Mucosa of rectum (tissue), 2 donors: ENCODE measurements around the gene INVS.
"Not testable (repeated sequence)": the region's sequence is repeated elsewhere in the genome, so short reads cannot be mapped to it uniquely, and the experiment has no call there.

ENCODE experiments used
- H3K27ac ChIP-seq, 2 donors: one replicate each; pipeline ENCODE4 v1.7.0; 2013; ENCODE audit warnings: inconsistent platforms in 2 of 2, low read depth in 2 of 2, low read length in 2 of 2
- H3K27me3 ChIP-seq, 2 donors: one replicate each; pipeline ENCODE4 v1.7.0; 2013; ENCODE audit warnings: low read length in 2 of 2; ENCODE audit not compliant: control insufficient read depth in 2 of 2, insufficient read depth in 2 of 2
- H3K36me3 ChIP-seq, 2 donors: one replicate each; pipeline ENCODE4 v1.7.0; 2013; ENCODE audit warnings: low read length in 2 of 2; ENCODE audit not compliant: control insufficient read depth in 2 of 2, insufficient read depth in 2 of 2
- H3K4me1 ChIP-seq, 2 donors: one replicate each; pipeline ENCODE4 v1.7.0; 2013; ENCODE audit warnings: low read length in 2 of 2, mild to moderate bottlenecking in 1 of 2; ENCODE audit not compliant: control insufficient read depth in 2 of 2, insufficient read depth in 2 of 2
- H3K4me3 ChIP-seq, 2 donors: one replicate each; pipeline ENCODE4 v1.7.0; 2013; ENCODE audit warnings: low read length in 2 of 2
- H3K9ac ChIP-seq, 2 donors: one replicate each; pipeline ENCODE4 v1.7.0; 2013; ENCODE audit warnings: low read length in 2 of 2, low read depth in 1 of 2, mild to moderate bottlenecking in 1 of 2
- H3K9me3 ChIP-seq, 2 donors: one replicate each; pipeline ENCODE4 v1.7.0; 2013; ENCODE audit warnings: low read length in 2 of 2; ENCODE audit not compliant: control insufficient read depth in 2 of 2
- donor health status: healthy.
- donor health status: Normal muscosa, but diverticular disease.

The INVS gene

DNA sequence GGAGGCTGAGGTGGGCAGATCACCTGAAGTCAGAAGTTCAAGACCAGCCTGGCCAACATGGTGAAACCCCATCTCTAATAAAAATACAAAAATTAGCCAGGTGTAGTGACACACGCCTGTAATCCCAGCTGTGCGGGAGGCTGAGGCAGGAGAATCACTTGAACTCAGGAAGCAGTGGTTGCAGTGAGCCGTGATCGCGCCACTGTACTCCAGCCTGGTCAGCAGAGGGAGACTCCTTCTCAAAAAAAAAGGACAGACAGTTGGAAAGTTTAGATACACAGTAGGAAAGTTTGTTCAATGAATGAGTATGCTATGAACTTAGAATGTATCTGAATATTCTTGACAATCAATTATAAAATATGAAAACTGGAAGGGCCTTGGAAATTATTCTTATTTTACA, 37.8 kb downstream of the INVS start:
- H3K27me3 ChIP-seq, H3K27ac ChIP-seq, H3K9me3 ChIP-seq, H3K4me3 ChIP-seq, H3K4me1 ChIP-seq, H3K36me3 ChIP-seq, H3K9ac ChIP-seq: not testable (repeated sequence)

DNA sequence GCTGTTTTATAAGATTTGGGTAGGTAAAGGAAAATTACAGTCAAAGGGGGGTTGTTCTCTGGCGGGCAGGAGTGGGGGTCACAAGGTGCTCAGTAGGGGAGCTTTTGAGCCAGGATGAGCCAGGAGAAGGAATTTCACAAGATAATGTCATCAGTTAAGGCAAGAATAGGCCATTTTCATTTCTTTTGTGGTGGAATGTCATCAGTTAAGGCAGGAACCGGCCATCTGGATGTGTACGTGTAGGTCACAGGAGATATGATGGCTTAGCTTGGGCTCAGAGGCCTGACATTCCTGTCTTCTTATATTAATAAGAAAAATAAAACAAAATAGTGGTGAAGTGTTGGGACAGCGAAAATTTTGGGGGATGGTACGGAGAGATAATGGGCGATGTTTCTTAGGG, 41.3 kb downstream of the INVS start:
- H3K27ac ChIP-seq, H3K4me1 ChIP-seq, H3K9ac ChIP-seq: not testable (repeated sequence)

DNA sequence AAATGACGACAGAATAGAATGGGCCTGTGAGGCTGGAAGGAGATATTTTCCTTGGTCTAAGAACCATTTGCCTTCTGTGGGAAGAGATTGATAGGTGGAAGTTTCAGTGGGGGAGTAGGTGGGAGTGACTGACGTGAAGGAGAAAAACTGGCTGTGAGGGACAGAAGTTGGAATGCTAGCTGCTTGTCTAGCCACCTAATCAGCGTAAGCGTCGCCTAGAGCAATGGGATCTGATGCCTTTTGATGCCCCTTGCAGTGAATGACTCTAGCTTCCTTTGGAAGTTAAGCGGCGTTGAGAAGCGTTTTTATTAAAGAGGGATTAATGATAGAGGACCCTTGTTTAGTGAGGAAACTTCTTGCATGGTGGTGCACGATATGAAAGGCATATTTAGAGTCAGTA, 42.8 kb downstream of the INVS start:
- not testable (repeated sequence) for H3K27ac ChIP-seq, H3K36me3 ChIP-seq, H3K4me1 ChIP-seq, H3K4me3 ChIP-seq, H3K27me3 ChIP-seq, H3K9me3 ChIP-seq, H3K9ac ChIP-seq

More for the DNA sequence above, 41.3 kb downstream of the INVS start:
- H3K9me3 ChIP-seq, H3K4me3 ChIP-seq, H3K36me3 ChIP-seq, H3K27me3 ChIP-seq: not testable (repeated sequence)

DNA sequence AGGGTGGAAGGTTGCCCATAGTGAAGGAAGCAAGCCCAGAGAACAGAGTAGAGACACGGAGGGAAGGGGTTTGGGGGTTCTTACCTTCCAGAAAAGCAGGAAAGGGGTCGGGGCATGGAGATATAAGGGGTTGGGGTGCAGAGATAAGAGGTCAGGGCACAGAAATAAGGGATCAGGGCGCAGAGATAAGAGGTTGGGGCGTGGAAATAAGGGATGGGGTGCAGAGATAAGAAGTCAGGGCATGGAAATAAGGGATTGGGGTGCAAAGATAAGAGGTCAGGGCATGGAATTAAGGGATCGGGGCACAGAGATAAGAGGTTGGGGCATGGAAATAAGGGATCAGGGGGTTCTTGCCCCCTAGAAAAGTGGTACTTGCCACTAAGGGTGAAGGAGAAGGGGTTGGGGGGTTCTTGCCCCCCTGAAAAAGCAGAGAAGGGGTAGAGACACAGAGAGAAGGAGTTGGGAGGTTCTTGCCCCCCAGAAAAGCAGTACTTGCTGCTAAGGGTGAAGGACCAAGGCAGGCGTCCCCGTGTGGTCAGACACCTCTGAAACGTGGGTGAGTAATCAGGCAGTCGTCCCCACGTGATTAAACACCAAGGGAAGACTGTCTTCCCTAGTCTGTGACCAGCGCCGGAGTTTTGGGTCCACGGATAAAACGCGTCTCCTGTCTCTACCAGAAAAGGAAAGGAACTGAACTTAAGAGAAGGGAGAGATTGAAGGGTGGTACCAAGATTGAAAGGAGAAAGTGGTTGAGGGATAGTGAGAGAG, 46.3 kb downstream of the INVS start:
- not testable (repeated sequence) for H3K9ac ChIP-seq, H3K4me1 ChIP-seq, H3K27ac ChIP-seq, H3K27me3 ChIP-seq, H3K9me3 ChIP-seq, H3K36me3 ChIP-seq, H3K4me3 ChIP-seq

DNA sequence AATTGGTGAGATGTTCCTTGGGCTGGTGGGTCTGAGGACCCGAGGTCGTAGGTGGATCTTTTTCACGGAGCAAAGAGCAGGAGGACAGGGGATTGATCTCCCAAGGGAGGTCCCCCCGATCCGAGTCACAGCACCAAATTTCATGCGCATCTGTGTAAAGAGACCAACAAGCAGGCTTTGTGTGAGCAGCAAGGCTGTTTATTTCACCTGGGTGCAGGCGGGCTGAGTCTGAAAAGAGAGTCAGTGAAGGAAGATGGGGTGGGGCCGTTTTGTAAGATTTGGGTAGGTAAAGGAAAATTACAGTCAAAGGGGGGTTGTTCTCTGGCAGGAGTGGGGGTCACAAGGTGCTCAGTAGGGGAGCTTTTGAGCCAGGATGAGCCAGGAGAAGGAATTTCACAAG, 46.9 kb downstream of the INVS start:
- not testable (repeated sequence) for H3K27ac ChIP-seq, H3K9ac ChIP-seq, H3K4me3 ChIP-seq, H3K9me3 ChIP-seq, H3K36me3 ChIP-seq, H3K4me1 ChIP-seq, H3K27me3 ChIP-seq

DNA sequence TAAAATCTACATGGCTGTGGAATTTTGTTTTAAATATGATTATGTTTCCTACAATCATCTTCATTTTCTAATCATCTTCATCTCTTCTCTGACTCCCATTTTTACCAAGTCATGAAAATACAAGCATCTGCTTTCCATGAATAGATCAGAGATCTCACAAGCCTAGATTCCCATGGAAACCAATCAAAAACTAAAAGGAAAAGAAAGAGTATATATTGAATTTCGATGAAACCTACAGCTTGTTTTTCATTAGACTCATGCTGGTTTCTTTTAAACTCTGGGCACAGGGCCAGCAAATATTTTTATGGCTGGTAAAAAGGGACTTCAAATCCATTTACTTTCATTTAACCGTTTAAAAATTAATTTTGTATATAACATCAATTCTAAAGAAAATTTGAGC, 51.2 kb downstream of the INVS start:
- Histone ChIP-seq H3K9ac (no peak overlapping the region), H3K36me3 (no peaks in the 10 kb centered on the region), H3K4me3 (no peak overlapping the region), H3K4me1 (no peaks in the 10 kb centered on the region), H3K27me3 (no peaks in the 10 kb centered on the region), H3K27ac (no peak overlapping the region), H3K9me3 (no peaks in the 10 kb centered on the region)

DNA sequence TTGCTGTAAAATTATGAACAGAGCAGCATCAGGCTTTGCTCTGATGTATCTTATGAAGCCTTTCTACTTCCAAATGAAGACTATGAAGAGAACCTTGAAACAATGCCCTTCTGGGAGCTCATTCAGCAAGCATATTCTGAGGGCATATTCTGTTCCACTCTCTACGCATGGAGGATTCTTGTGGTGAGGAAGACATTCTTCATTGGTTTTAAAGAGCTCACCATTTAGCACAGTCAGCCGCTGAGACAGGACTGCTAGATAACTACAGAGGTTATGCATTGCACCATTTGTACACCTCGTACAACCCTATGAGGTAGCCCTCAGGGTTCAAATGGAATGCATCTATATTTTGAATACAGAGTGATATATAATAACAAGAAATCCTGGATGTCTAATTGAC, 61.0 kb downstream of the INVS start:
- H3K4me1 ChIP-seq: no peaks in the 10 kb centered on the region
- no peaks in the 10 kb centered on the region for H3K27me3 ChIP-seq
- H3K36me3 ChIP-seq: no peaks in the 10 kb centered on the region
- H3K9me3 ChIP-seq: no peaks in the 10 kb centered on the region
- no peak overlapping the region for H3K4me3 ChIP-seq
- no peak overlapping the region for H3K27ac ChIP-seq
- H3K9ac ChIP-seq: no peak overlapping the region

DNA sequence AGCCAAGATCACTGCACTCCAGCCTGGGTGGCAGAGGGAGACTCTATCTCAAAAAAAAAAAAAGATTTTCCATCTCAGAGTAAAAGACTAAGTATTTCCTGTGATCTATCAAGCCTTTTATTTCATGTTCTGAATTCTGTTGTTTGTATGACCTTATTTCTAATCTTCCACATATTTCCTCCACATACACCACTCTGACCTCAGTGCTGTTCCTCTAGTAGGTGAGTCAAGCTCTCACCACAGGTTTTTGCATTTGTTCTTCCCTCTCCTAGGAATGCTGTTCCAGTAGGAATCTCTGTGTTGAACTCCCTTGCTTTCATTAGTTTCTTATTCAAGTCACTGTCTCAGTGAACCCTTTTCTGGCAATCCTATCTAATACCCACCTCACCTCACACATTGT, 68.1 kb downstream of the INVS start:
- no peak overlapping the region for H3K9ac ChIP-seq
- H3K4me3 ChIP-seq: no peak overlapping the region
- H3K4me1 ChIP-seq: no peaks in the 10 kb centered on the region
- H3K9me3 ChIP-seq: no peaks in the 10 kb centered on the region
- H3K27me3 ChIP-seq: no peaks in the 10 kb centered on the region
- no peaks in the 10 kb centered on the region for H3K36me3 ChIP-seq
- H3K27ac ChIP-seq: no peak overlapping the region

DNA sequence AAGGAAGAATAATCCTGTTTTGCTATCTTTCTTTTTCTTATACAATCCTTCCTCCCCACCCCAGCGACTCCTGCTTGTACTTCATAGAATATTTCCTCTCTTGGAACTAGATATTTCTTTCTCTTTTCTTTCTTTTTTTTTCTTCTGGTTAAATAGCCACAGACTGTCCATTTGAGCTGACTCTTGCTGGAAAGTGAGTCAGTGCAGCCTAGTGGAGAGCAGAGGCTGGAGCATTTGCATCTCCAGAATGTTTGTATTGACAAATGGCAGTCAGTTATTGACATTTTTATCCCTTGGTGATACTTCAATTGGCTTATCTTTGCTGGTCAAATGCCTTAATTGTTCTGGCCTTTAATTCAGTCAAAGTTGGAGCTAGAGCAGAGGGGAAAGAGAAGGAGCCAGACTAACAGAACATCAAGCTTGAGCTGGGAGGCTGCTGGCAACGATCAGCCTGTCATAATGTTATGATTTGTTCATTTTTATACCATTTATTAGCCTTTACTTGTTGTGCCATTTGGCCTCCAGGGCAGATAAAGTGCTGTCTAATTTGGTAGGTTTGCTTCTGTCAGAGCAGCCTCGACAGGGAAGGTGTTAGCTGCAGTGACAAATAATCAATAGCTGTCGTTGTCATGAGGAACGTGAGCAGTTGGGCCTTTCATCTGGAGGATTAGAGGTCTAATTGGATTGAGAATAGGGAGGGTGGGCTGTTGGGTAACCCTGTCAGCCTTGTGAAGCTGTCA, 69.0 kb downstream of the INVS start:
- no peaks in the 10 kb centered on the region for H3K9me3 ChIP-seq
- H3K36me3 ChIP-seq: no peaks in the 10 kb centered on the region
- no peak overlapping the region for H3K9ac ChIP-seq
- no peaks in the 10 kb centered on the region for H3K27me3 ChIP-seq
- H3K4me1 ChIP-seq: no peaks in the 10 kb centered on the region
- H3K4me3 ChIP-seq: no peak overlapping the region
- no peak overlapping the region for H3K27ac ChIP-seq

DNA sequence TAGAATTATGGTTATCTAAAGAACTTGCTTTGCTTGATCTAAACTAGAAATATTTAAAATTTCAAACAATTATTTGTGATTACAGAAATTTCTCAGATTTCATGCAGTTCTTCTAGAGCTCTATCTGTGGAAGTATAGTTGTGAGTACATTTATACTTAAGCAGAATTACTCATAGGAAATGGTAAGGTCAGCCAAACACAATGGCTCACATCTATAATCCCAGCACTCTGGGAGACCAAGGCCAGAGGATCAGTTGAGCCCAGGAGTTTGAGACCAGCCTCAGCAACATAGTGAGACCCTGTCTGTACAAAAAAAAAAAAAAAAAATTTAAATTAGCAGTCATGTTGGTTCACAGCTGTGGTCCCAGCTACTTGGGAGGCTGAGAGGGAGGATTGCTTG, 71.0 kb downstream of the INVS start:
- Histone ChIP-seq H3K27ac (no peak overlapping the region), H3K36me3 (no peaks in the 10 kb centered on the region), H3K9ac (no peak overlapping the region), H3K9me3 (no peaks in the 10 kb centered on the region), H3K27me3 (no peaks in the 10 kb centered on the region), H3K4me1 (no peaks in the 10 kb centered on the region), H3K4me3 (no peak overlapping the region)
